ENCODE data around the gene C16orf90. TPM values are rescaled to one million over a fixed set of nuclear protein-coding genes. Genes with fewer than 3 reads are reported as not detected.

The C16orf90 gene
- polyA plus RNA-seq, 4 donors = 0.17 TPM; not detected in 3

DNA sequence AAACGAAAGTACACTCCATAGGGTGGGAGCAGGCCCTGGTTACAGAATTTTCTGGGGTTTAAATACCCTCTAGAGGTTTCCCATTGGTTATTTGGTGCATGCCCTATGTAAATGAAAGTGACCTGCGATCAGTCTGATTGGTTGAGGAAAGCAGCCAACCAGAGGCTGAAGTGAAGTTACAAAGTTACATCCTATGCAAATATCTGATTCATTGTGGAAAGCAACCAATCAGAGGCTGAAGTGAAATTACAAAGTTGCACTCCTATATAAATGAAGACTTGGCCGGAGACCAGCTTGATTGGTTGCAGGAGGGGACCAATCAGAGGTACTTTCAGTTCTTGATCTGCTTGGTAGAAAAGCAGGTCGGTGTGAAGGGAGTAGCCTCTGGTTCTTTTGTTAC is 27.4 kb downstream of the C16orf90 start:
- DNase-seq (ENCODE audit: low read depth in 4 of 4, low spot score in 2 of 4) = no peak

- DNase-seq (ENCODE audit: low read depth in 4 of 4, low spot score in 2 of 4) = no peak
These were observed 28.1 kb downstream of the C16orf90 start for GRCh38 chr16:3467182-3467581.

DNA sequence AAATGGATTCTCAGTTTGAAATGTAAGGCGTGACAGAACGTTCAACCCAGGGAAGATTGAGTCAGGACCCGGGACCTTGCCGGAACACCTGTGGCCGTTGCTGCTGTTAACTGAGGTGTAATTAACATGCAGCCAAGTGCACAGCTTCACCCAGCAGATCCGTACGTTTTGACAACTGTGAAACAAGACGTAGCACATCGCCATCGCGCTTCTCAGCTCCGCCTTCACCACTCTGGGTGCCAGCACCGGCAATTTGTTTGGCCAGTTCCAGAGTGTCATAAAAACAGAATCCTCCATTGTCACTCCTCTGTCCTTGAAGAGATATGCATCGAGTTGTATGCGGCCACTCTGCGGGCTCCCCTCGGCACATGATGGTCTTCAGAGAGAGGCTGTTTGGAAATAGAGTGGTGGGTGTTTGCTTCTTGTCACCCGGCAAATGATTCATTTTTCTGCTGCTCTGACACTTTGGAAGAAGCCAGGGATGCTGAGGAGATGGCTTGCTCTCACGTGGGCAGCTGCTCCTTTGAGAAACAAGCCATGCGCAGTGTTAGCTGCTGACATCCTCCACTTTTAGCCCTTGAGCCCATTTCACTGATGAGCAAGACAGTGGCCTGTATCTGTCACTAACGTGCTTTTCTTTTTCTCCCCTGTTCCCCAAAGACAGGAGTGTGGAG is 29.2 kb downstream of the C16orf90 start:
- no peak for DNase-seq (ENCODE audit: low read depth in 4 of 4, low spot score in 2 of 4)

DNA sequence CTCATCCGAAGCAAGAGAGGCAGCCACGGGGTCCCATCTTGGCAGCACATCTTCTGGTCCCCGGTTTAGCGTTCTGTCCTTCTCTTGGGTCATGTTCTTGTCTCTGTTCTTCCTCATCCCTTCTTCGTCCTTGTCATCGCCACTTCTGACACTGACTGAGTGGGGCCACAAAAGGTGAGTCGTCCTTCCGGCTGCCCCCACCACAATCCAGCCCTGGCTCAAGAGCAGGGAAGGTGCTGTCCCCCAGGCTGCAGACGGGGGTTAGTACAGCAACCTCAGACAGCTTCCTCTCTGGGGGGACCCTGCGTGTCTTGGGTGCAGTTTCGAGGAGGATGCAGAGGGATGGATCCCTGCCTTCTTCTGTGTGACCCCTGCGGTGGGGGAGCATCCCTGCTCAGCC is 30.0 kb downstream of the C16orf90 start:
- DNase-seq (ENCODE audit: low read depth in 4 of 4, low spot score in 2 of 4) = no peak

DNA sequence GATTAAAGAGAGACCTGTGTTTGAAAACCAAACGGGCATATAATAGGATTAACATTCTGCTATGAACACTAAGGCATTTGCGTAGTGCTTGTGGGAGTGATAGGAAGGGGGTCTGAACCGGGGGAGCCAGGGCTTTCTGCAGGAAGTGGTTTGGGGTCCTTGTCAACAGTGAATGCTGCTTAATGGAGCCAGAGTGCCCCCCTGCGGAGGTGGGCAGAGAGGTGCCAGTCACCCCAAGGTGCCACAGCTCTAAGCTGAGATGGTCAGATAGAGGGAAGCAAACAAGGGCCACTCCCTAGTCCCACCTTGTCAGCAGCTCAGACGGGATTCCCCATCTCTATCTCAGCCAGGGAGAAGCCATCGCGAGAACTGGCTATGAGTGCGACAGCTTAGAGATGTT is 34.1 kb downstream of the C16orf90 start:
- DNase-seq (ENCODE audit: low read depth in 4 of 4, low spot score in 2 of 4) = no peak

GRCh38 chr16:3460585-3460984 is 34.7 kb downstream of the C16orf90 start:
- DNase-seq (ENCODE audit: low read depth in 4 of 4, low spot score in 2 of 4) = no peak

GRCh38 chr16:3460121-3460520 is 35.2 kb downstream of the C16orf90 start:
- DNase-seq (ENCODE audit: low read depth in 4 of 4, low spot score in 2 of 4) = no peak

- DNase-seq (ENCODE audit: low read depth in 4 of 4, low spot score in 2 of 4) = no peak
These were observed 35.7 kb downstream of the C16orf90 start for GRCh38 chr16:3459401-3460090.

- DNase-seq (ENCODE audit: low read depth in 4 of 4, low spot score in 2 of 4) = peak in 2 of 4 donors; percentile 31 to 56
These were observed 36.4 kb downstream of the C16orf90 start for GRCh38 chr16:3458852-3459361.

DNA sequence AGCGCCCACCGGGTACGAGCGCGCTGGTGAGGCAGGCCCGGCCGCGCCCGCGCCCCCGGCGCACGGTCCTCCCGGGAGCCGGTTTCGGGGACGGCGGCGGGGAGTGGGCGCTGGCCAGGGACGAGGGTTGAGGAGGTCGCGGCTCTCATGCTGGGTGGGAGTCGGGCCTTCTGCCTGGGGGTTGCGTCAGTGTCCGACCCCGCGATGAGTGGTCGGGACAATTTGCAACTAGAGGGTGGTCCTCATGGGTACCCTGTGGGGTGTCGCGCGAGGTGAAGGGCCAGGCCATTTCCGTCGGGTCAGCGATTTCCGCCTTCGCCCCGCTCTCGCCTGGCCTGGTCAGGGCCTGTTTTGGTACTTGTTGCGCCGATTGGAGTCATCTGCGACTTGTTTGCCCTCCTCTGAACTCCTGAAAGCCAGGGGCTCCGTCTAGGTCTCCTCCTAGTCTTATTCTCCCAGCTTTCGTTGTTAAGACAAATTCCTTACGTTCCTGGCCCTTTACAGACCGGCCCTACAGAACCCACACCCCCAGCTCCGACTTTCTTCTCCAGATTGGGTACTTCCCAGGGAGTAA is 36.9 kb downstream of the C16orf90 start:
- peak in 1 of 4 donors; percentile 23 for DNase-seq (ENCODE audit: low read depth in 4 of 4, low spot score in 2 of 4)

GRCh38 chr16:3457434-3458252 is 37.6 kb downstream of the C16orf90 start:
- DNase-seq (ENCODE audit: low read depth in 4 of 4, low spot score in 2 of 4) = peak; percentile 68 to 81 (median 78)

- no peak for DNase-seq (ENCODE audit: low read depth in 4 of 4, low spot score in 2 of 4)
These were observed 40.6 kb downstream of the C16orf90 start for GRCh38 chr16:3454631-3455147.

DNA sequence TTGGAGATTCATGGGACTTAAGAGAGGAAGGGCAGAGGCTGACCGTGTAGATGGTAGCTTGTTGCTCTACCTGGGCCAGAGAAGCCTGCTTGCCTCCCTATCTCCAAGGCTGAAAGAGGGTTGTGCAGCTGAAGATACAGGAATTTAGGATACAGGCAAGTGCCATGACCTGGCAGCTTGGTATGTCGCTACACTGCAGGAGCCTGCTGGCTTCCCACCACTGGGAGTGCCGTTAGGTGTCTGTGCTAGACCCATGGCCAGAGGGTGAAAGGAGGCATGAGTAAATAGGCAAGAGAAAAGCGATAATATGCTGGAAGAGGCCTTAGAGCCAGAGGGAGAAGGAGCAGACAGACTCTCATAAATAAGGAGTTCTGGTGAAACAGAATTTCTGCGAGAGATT is 41.2 kb downstream of the C16orf90 start:
- DNase-seq (ENCODE audit: low read depth in 4 of 4, low spot score in 2 of 4) = no peak

GRCh38 chr16:3444032-3444388 is 51.3 kb downstream of the C16orf90 start:
- DNase-seq (ENCODE audit: low read depth in 4 of 4, low spot score in 2 of 4) = no peak

Other genes starting within 250 kb of the C16orf90 start
- gene MEFV, start 238.9 kb downstream of the C16orf90 start, polyA plus RNA-seq (ENCODE audit: insufficient read length in 4 of 4) = under 1 TPM; 0.16 to 0.51 (median 0.29) TPM
- 10 to 100 TPM; 42.5 to 53.0 (median 48.0) TPM for gene ZNF263, start 212.0 kb downstream of the C16orf90 start, polyA plus RNA-seq (ENCODE audit: insufficient read length in 4 of 4)
- 10 to 100 TPM in 3 of 4 donors, 1 to 10 TPM in 1; 9.9 to 14.2 (median 12.9) TPM for gene TIGD7, start 190.1 kb downstream of the C16orf90 start, polyA plus RNA-seq (ENCODE audit: insufficient read length in 4 of 4)
- 10 to 100 TPM; 36.3 to 65.8 (median 55.8) TPM for gene ZNF75A, start 190.0 kb downstream of the C16orf90 start, polyA plus RNA-seq (ENCODE audit: insufficient read length in 4 of 4)
- under 1 TPM; 0.37 to 0.99 (median 0.76) TPM for gene OR2C1, start 139.6 kb downstream of the C16orf90 start, polyA plus RNA-seq (ENCODE audit: insufficient read length in 4 of 4)
- gene ZSCAN32, start 94.5 kb downstream of the C16orf90 start, polyA plus RNA-seq (ENCODE audit: insufficient read length in 4 of 4) = 10 to 100 TPM; 16.7 to 23.1 (median 20.6) TPM
- 10 to 100 TPM; 14.3 to 16.5 (median 15.5) TPM for gene ZNF174, start 94.3 kb downstream of the C16orf90 start, polyA plus RNA-seq (ENCODE audit: insufficient read length in 4 of 4)
- 1 to 10 TPM; 3.2 to 4.5 (median 3.7) TPM for gene ZNF597, start 52.0 kb downstream of the C16orf90 start, polyA plus RNA-seq (ENCODE audit: insufficient read length in 4 of 4)
- 10 to 100 TPM; 66.5 to 71.3 (median 67.4) TPM for gene NAA60, start 51.8 kb downstream of the C16orf90 start, polyA plus RNA-seq (ENCODE audit: insufficient read length in 4 of 4)
- gene CLUAP1, start 5.5 kb upstream of the C16orf90 start, polyA plus RNA-seq (ENCODE audit: insufficient read length in 4 of 4) = 10 to 100 TPM; 55.7 to 66.2 (median 58.4) TPM
- gene NLRC3, start 81.9 kb upstream of the C16orf90 start, polyA plus RNA-seq (ENCODE audit: insufficient read length in 4 of 4) = 1 to 10 TPM; 1.2 to 2.6 (median 2.0) TPM
- gene SLX4, start 116.1 kb upstream of the C16orf90 start, polyA plus RNA-seq (ENCODE audit: insufficient read length in 4 of 4) = 1 to 10 TPM; 3.7 to 8.6 (median 6.3) TPM
- gene DNASE1, start 159.2 kb upstream of the C16orf90 start, polyA plus RNA-seq (ENCODE audit: insufficient read length in 4 of 4) = 10 to 100 TPM; 26.4 to 56.5 (median 33.9) TPM
- gene TRAP1, start 222.0 kb upstream of the C16orf90 start, polyA plus RNA-seq (ENCODE audit: insufficient read length in 4 of 4) = 100 to 1,000 TPM in 3 of 4 donors, 10 to 100 TPM in 1; 94.7 to 121 (median 109) TPM